KMS-11 (cell line): ENCODE results near the gene ACVR2B.

Experiments
- H2AFZ ChIP-seq: fragments of 200-600 bp; sonication (generic); 2 replicates; pipeline ENCODE4 v1.6.1; 2016; ENCODE audit warnings: antibody characterized with exemption, mixed run types, low read depth
- H3K27ac ChIP-seq: fragments of 200-600 bp; sonication (generic); 2 replicates; pipeline ENCODE4 v1.6.1; 2016; ENCODE audit warnings: mild to moderate bottlenecking, mixed run types
- H3K27me3 ChIP-seq: fragments of 200-600 bp; sonication (generic); 2 replicates; pipeline ENCODE4 v1.6.1; 2017; ENCODE audit warnings: mild to moderate bottlenecking, low read depth, mixed run types, moderate library complexity; ENCODE audit not compliant: insufficient read depth
- H3K36me3 ChIP-seq: fragments of 200-600 bp; sonication (generic); 2 replicates; pipeline ENCODE4 v1.6.1; 2017; ENCODE audit warnings: mild to moderate bottlenecking, mixed run types; ENCODE audit not compliant: insufficient read depth
- H3K4me1 ChIP-seq: fragments of 200-600 bp; sonication (generic); 2 replicates; pipeline ENCODE4 v1.6.1; 2016; ENCODE audit warnings: mild to moderate bottlenecking, low read depth, mixed run types; ENCODE audit not compliant: poor library complexity, severe bottlenecking
- H3K4me2 ChIP-seq: fragments of 200-600 bp; sonication (generic); 2 replicates; pipeline ENCODE4 v1.7.0; 2016; ENCODE audit warnings: mild to moderate bottlenecking, mixed run types
- H3K4me3 ChIP-seq: fragments of 200-600 bp; sonication (generic); IDR thresholded peaks from 2 replicates; pipeline ENCODE4 v1.6.1; 2017; ENCODE audit warnings: low read depth, low read length, mixed read lengths; ENCODE audit not compliant: insufficient read depth
- H3K79me2 ChIP-seq: fragments of 200-600 bp; sonication (generic); 2 replicates; pipeline ENCODE4 v1.6.1; 2016; ENCODE audit warnings: low read depth, mixed run types; ENCODE audit not compliant: insufficient read depth
- H3K9ac ChIP-seq: fragments of 200-600 bp; sonication (generic); 2 replicates; pipeline ENCODE4 v1.6.1; 2016; ENCODE audit warnings: mild to moderate bottlenecking, mixed run types
- H4K20me1 ChIP-seq: fragments of 200-600 bp; sonication (generic); 2 replicates; pipeline ENCODE4 v1.6.1; 2016; ENCODE audit warnings: mild to moderate bottlenecking, mixed run types; ENCODE audit not compliant: insufficient read depth
- CTCF ChIP-seq: fragments of 200-600 bp; sonication (generic); conservative IDR thresholded peaks from 2 replicates; pipeline ENCODE4 v1.6.1; 2017; ENCODE audit warnings: low read depth, mild to moderate bottlenecking, antibody characterized with exemption, low read length, moderate library complexity, mixed read lengths

ACVR2B gene

DNA sequence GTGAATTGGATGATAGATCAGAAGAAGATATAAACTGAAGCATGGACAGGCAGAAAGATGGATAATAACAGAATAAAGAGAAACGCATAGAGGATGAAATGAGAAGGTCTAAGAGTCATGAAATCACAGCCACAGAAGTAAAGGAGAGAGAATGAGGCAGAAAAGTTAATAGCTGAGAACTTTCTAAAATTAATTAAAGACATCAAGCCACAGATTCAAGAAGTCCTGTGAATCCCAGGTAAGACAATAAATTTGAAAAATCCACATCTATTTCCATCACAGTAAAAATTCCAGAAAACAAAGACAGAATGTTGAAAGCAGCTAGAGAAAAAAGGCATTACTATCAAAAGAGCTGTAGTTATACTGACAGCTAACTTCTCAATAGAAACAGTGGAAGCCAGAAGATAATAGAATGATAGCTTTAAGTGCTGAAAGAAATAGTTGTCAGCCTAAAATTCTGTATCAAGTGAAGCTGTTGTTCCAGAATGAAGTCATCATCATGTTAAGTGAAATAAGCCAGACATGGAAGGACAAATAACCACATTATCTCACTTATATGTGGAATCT is 12.0 kb downstream of the ACVR2B start:
- Histone ChIP-seq H3K4me2 (no peak overlapping the region), H3K27ac (no peak overlapping the region), H3K79me2 (no peaks in the 10 kb centered on the region)

DNA sequence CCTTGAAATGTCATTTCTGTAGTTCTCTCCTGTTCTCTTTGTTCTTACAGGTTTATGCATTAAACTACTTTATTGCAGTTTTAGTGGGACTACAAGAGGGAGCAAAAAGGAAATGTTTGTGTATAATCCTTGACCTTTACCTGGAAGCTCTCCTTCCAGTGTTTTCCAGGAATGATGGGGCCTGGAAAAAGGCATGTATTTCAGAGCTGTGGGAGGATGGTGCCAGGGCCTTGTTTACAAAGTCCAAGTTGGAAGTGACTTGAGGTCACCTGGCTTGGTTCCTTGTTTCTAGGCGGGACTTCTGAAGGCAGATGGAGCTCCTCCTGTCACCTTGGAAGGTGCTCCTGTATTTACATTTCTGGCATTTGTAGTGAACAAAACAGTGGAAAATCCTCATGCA is 15.1 kb downstream of the ACVR2B start:
- H3K27ac ChIP-seq = no peak overlapping the region
- H3K27me3 ChIP-seq = no peaks in the 10 kb centered on the region
- H3K4me2 ChIP-seq = no peak overlapping the region
- H3K4me1 ChIP-seq = no peaks in the 10 kb centered on the region
- H3K36me3 ChIP-seq = no peaks in the 10 kb centered on the region
- H3K4me3 ChIP-seq = no peak overlapping the region
- H3K9ac ChIP-seq = no peak overlapping the region
- no peaks in the 10 kb centered on the region for H4K20me1 ChIP-seq
- no peak for TF ChIP-seq CTCF
- H2AFZ ChIP-seq = no peak overlapping the region
- H3K79me2 ChIP-seq = no peaks in the 10 kb centered on the region

More for the DNA sequence above, 12.0 kb downstream of the ACVR2B start:
- Histone ChIP-seq H3K4me3 (no peak overlapping the region), H4K20me1 (no peaks in the 10 kb centered on the region), H2AFZ (no peak overlapping the region), H3K4me1 (no peaks in the 10 kb centered on the region), H3K9ac (no peak overlapping the region), H3K36me3 (no peaks in the 10 kb centered on the region), H3K27me3 (no peaks in the 10 kb centered on the region)
- TF ChIP-seq CTCF = no peak

GRCh38 chr3:38469852-38470251 is 16.2 kb downstream of the ACVR2B start:
- Histone ChIP-seq H3K79me2 (no peaks in the 10 kb centered on the region), H3K27me3 (no peaks in the 10 kb centered on the region), H2AFZ (no peak overlapping the region), H3K36me3 (no peaks in the 10 kb centered on the region), H3K9ac (no peak overlapping the region), H4K20me1 (no peaks in the 10 kb centered on the region), H3K4me3 (no peak overlapping the region), H3K4me1 (no peaks in the 10 kb centered on the region), H3K4me2 (no peak overlapping the region), H3K27ac (no peak overlapping the region)
- TF ChIP-seq CTCF = no peak

DNA sequence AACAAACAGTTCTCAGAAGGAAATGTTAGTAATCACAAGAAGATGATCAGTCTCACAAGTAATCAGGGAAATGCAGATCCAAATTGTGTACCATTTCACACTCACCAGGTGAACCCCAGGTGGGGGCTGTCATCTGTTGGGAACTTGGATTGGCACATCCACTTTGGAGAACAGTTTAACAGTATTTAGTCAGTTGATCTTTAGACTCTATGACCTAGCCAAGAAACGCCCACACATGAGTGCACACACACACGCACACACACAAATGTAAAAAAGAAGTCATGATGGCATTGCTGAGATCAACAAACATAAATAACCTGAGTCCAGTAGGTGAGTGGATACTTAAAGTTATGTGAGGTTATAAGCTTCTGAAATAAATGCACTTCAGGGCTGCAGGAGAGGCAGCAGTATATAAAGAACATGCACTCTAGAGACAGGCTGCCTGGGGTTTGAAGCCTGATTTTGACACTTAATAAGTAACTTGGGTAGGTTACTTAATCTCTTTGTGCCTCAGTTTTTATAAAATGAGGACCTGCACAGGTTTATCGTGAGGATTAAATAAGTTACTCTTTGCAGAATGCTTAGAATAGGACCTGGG is 17.7 kb downstream of the ACVR2B start:
- Histone ChIP-seq H3K9ac (no peak overlapping the region), H3K4me1 (no peaks in the 10 kb centered on the region), H3K4me2 (no peak overlapping the region), H3K27ac (no peak overlapping the region), H3K4me3 (no peak overlapping the region), H3K36me3 (no peaks in the 10 kb centered on the region), H2AFZ (no peak overlapping the region), H4K20me1 (no peaks in the 10 kb centered on the region), H3K27me3 (no peaks in the 10 kb centered on the region), H3K79me2 (no peaks in the 10 kb centered on the region)
- no peak for TF ChIP-seq CTCF
